BE2C (cell line): Measurements from ENCODE around the gene HDAC5.
"Not testable (repeated sequence)": the region's sequence is repeated elsewhere in the genome, so short reads cannot be mapped to it uniquely, and the experiment has no call there.

ENCODE experiments used
- DNase-seq: peaks from one replicate; pipeline ENCODE4 v3.0.0-alpha.2; 2020
- H3K27me3 ChIP-seq: fragments of 250-450 bp; sonication (Bioruptor Pico); 2 replicates; pipeline ENCODE4 v1.5.1; 2020; ENCODE audit warnings: mild to moderate bottlenecking
- H3K36me3 ChIP-seq: fragments of 250-450 bp; sonication (Bioruptor Pico); 2 replicates; pipeline ENCODE4 v1.5.1; 2020; ENCODE audit warnings: mild to moderate bottlenecking
- H3K4me1 ChIP-seq: fragments of 250-450 bp; sonication (Bioruptor Pico); 2 replicates; pipeline ENCODE4 v1.5.1; 2020
- H3K4me3 ChIP-seq: 2 replicates; pipeline ENCODE4 v1.5.1; 2011; ENCODE audit warnings: low read depth, low read length
- H3K9me3 ChIP-seq: fragments of 250-450 bp; sonication (Bioruptor Pico); 2 replicates; pipeline ENCODE4 v1.5.1; 2020
- TF ChIP-seq, protein P1 (sequence below): IDR thresholded peaks from 2 replicates; pipeline ENCODE4 v1.5.1; 2012; ENCODE audit warnings: mild to moderate bottlenecking, low read depth, low read length

HDAC5 gene

DNA sequence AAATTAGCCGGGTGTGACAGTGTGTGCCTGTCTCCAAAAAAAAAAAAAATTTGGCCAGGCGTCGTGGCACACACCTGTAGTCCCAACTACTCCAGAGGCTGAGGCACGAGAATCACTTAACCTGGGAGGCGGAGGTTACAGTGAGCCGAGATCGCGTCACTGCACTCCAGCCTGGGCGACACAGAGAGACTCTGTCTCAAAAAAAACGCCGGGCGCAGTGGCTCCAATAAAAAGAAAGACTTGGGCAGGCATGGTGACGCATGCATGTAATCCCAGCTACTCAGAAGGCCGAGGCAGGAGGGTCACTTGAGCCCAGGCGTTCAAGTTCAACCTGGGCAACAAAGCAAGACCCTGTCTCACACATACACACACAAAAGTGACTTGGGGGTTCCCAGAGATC, 60.6 kb downstream of the HDAC5 start:
- H3K9me3 ChIP-seq = no peaks in the 10 kb centered on the region
- peaks cover 59% of the 10 kb centered on the region for H3K36me3 ChIP-seq
- H3K4me3 ChIP-seq = no peak overlapping the region
- TF ChIP-seq, protein P1, sequence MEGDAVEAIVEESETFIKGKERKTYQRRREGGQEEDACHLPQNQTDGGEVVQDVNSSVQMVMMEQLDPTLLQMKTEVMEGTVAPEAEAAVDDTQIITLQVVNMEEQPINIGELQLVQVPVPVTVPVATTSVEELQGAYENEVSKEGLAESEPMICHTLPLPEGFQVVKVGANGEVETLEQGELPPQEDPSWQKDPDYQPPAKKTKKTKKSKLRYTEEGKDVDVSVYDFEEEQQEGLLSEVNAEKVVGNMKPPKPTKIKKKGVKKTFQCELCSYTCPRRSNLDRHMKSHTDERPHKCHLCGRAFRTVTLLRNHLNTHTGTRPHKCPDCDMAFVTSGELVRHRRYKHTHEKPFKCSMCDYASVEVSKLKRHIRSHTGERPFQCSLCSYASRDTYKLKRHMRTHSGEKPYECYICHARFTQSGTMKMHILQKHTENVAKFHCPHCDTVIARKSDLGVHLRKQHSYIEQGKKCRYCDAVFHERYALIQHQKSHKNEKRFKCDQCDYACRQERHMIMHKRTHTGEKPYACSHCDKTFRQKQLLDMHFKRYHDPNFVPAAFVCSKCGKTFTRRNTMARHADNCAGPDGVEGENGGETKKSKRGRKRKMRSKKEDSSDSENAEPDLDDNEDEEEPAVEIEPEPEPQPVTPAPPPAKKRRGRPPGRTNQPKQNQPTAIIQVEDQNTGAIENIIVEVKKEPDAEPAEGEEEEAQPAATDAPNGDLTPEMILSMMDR = no peak
- H3K4me1 ChIP-seq = no peaks in the 10 kb centered on the region
- no peaks in the 10 kb centered on the region for H3K27me3 ChIP-seq
- DNase-seq = no peak

DNA sequence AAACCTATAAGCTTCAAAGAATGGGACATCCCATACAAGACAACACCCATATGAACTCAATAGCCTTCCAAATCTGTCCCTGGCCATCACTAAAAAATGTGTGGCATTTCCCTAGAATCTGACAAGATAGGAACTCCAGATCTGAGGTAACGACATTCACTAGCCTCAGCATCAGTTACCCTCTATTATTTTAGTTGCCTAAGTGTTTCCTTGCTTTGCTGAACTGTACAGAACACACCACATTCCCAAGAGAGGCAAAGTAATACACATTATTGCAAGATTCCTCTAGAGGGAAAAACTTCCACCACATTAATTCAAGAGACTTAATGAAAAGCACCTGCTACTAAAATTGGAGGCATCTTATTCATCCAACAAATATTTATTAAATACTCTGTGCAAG, 62.0 kb downstream of the HDAC5 start:
- DNase-seq = no peak
- no peaks in the 10 kb centered on the region for H3K4me1 ChIP-seq
- H3K9me3 ChIP-seq = no peaks in the 10 kb centered on the region
- TF ChIP-seq, protein P1 = no peak
- no peak overlapping the region for H3K4me3 ChIP-seq
- peaks cover 69% of the 10 kb centered on the region for H3K36me3 ChIP-seq
- H3K27me3 ChIP-seq = no peaks in the 10 kb centered on the region

DNA sequence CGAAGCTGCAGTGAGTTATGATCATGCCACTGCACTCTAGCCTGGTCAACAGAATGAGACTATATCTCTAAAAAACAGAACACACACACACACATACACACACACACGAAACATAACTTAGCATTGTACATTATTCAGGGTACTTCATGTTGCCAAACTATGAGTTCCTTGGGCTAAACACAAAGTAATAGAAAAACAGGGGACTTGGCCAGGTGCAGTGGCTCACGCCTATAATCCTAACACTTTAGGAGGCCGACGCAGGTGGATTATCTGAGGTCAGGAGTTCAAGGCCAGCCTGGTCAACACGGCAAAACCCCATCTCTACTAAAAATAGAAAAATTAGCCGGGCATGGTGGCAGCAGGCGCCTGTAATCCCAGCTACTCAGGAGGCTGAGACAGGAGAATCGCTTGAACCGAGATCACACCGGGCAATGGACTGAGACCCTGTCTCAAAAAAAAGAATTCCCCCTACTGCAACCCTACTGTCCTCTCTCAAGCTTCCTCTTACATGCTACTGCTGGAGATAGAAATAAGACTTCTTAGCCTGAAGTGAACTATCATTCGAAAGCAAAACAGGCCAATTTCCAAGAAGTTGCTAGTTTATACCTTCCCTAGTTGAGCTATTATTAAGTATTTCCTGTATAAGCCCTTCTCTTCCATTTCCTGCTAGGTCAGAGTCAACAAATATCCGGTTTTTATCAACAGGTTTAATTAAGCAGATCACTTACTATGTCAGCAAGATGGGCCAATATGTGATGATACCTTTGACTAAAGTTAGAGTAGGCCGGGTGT, 64.1 kb downstream of the HDAC5 start:
- Histone ChIP-seq H3K36me3 (peaks cover 81% of the 10 kb centered on the region), H3K9me3 (no peaks in the 10 kb centered on the region), H3K27me3 (no peaks in the 10 kb centered on the region), H3K4me3 (no peak overlapping the region), H3K4me1 (no peaks in the 10 kb centered on the region)
- TF ChIP-seq, protein P1 = no peak
- DNase-seq = no peak

DNA sequence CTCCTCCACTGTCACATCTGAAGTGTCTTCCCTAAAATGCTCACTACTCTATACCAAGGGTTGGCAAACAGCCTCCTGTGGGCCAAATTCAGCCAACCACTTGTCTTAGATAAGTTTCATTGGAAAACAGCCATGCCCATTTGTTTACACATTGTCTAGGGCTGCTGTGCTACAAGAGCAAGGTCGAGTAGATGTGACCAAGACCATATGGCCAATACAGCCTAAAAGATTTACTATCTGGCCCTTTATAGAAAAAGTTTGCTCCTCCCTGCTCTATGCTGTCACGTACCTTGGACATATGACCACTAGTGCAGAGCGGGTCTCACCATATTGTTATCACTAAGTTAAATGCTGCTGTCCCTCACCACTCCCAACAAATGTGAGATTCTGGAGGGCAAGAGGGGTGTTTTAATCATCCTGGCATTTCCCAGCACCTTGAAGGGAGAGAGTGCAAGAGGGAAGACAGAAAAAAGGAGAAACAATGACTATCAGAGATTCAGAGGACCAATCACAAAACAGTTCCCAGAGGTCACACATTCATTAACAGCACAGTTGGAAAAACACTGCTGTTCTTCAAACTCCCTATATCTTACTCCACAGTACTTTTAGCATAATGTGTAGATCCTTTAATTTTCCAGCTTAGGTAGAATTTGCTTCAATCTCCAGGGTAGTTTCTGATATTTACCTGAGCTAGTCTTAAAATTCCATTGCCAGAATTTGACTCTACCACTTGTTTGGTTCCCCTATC, 70.1 kb downstream of the HDAC5 start:
- DNase-seq = no peak
- H3K27me3 ChIP-seq = no peaks in the 10 kb centered on the region
- no peaks in the 10 kb centered on the region for H3K4me1 ChIP-seq
- no peak overlapping the region for H3K4me3 ChIP-seq
- H3K36me3 ChIP-seq = peaks cover 75% of the 10 kb centered on the region
- no peaks in the 10 kb centered on the region for H3K9me3 ChIP-seq
- TF ChIP-seq, protein P1 = no peak

DNA sequence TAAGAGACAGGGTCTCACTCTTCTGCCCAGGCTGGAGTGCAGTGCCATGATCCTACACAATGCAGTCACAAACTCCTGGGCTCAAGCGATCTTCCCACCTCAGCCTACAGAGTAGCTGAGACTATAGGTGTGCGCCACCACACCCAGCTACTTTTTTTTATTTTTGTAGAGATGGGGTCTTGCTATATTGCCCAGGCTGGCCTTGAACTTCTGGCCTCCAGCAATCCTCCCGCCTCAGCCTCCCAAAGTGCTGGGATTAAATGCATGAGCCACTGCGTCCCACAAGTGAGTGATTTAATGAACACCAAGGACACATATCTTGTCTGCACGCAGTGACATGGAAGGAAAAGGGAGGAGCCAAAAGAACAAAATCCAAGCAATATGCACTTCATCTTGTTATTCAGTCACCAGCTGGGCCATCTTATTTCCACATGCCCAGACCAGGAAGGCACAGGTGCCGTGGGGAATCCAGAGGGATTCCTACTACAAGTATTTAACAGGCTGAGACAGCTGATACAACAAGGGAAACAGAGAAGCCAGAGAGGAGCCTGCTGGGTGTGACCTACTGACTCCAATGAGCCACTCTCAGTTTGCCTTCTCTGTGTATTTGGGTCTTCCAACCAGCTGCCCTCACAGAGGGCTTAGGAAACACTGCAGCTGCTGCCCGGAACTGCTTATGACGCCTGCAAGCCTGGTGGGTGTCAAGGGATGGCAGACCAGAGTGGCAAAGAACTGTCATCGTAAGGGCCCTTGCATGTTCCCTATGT, 74.0 kb downstream of the HDAC5 start:
- Histone ChIP-seq H3K4me3 (no peak overlapping the region), H3K9me3 (no peaks in the 10 kb centered on the region), H3K4me1 (no peaks in the 10 kb centered on the region), H3K27me3 (no peaks in the 10 kb centered on the region), H3K36me3 (peaks cover 70% of the 10 kb centered on the region)
- TF ChIP-seq, protein P1 = no peak
- no peak for DNase-seq

DNA sequence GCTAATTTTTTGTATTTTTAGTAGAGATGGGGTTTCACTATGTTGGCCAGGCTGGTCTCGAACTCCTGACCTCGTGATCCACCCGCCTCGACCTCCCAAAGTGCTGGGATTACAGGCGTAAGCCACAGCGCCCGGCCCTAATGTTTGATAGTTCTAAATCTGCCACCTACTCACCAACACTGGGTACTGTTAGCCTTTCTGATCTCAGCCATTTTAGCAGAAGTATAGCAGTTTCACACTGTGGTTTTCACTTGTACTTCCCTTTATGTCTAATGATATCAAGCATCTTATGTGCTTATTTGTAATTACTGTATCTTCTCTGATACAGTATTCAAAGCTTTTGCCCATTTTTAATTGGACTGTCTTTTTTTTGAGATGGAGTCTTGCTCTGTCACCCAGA, 76.5 kb downstream of the HDAC5 start:
- DNase-seq, H3K4me1 ChIP-seq, H3K9me3 ChIP-seq, H3K4me3 ChIP-seq, H3K27me3 ChIP-seq: not testable (repeated sequence)
- peaks cover 52% of the 10 kb centered on the region for H3K36me3 ChIP-seq
